T-cell (primary cell): ENCODE measurements around the gene NOLC1. TPM values are rescaled to one million over a fixed set of nuclear protein-coding genes. Genes with fewer than 3 reads are reported as not detected.

ENCODE experiments used
- ATAC-seq, 4 experiments: fragments of 200-7000 bp in 3 of 4; fragments of 150-1000 bp in 1 of 4; cut with Tn5 transposase; replicated peaks in 1 of 4; 1 replicate in 3 of 4; 2 replicates in 1 of 4; pipeline ENCODE4 v1.10.0; 2021; ENCODE audit warnings: moderate library complexity in 3 of 4, mild to moderate bottlenecking in 2 of 4, moderate number of reproducible peaks in 1 of 4
- CTCF ChIA-PET, 2 donors: fragments of 300-600 bp; sonication (Branson Sonifier 250); formaldehyde crosslinking; loops; one replicate each; lab custom pipeline; 2022; ENCODE audit warnings: antibody characterized with exemption in 2 of 2; lab: Charles Lee
- POLR2A ChIA-PET, 2 donors: fragments of 300-600 bp; sonication (Branson Sonifier 250); formaldehyde crosslinking; loops; one replicate each; lab custom pipeline; 2022; ENCODE audit warnings: antibody characterized with exemption in 2 of 2; lab: Charles Lee
- DNase-seq, 35 experiments: peaks; one replicate each; pipeline versions ENCODE4 v3.0.0 to v3.0.0-alpha.2; 2013 to 2023
- H3K27ac ChIP-seq: one replicate; pipeline ENCODE4 v1.5.1; 2013; ENCODE audit warnings: low read length
- H3K27me3 ChIP-seq, 2 experiments: replicated peaks in 1 of 2; 1 replicate in 1 of 2; 2 replicates in 1 of 2; pipeline versions ENCODE4 v1.6.1 to v1.7.0; 2013; ENCODE audit warnings: low read length in 1 of 2, mixed read lengths in 1 of 2; ENCODE audit not compliant: control insufficient read depth in 2 of 2, insufficient read depth in 2 of 2; ENCODE audit errors: extremely low read depth in 1 of 2
- H3K36me3 ChIP-seq, 2 donors: 1 replicate in 1 of 2; 2 replicates in 1 of 2; pipeline versions ENCODE4 v1.6.1 to v1.7.0; 2013; ENCODE audit warnings: low read length in 1 of 2; ENCODE audit not compliant: control insufficient read depth in 2 of 2, insufficient read depth in 1 of 2; ENCODE audit errors: extremely low read depth in 1 of 2
- H3K4me1 ChIP-seq, 2 experiments: 1 replicate in 1 of 2; 2 replicates in 1 of 2; pipeline versions ENCODE4 v1.6.1 to v1.7.0; 2013; ENCODE audit warnings: low read length in 2 of 2, mixed read lengths in 1 of 2; ENCODE audit not compliant: insufficient read depth in 2 of 2, control insufficient read depth in 1 of 2; ENCODE audit errors: extremely low read depth in 1 of 2
- H3K4me3 ChIP-seq, 2 donors: 1 replicate in 1 of 2; 2 replicates in 1 of 2; pipeline versions ENCODE4 v1.5.1 to v1.7.0; 2013; ENCODE audit warnings: mild to moderate bottlenecking in 2 of 2, low read length in 1 of 2, moderate library complexity in 1 of 2; ENCODE audit not compliant: control insufficient read depth in 1 of 2; ENCODE audit errors: extremely low read depth in 1 of 2
- H3K9me3 ChIP-seq: 2 replicates; pipeline ENCODE4 v1.7.0; 2013
- H3K27ac Mint-ChIP-seq, 2 donors: one replicate each; pipeline ENCODE4 v1.8.0; 2020 to 2021; ENCODE audit warnings: mild to moderate bottlenecking in 2 of 2, mixed read lengths in 2 of 2
- H3K27me3 Mint-ChIP-seq, 2 donors: one replicate each; pipeline ENCODE4 v1.8.0; 2021 to 2022; ENCODE audit warnings: mixed read lengths in 2 of 2
- H3K36me3 Mint-ChIP-seq: one replicate; pipeline ENCODE4 v1.8.0; 2021; ENCODE audit warnings: mixed read lengths
- H3K4me1 Mint-ChIP-seq, 3 donors: one replicate each; pipeline ENCODE4 v1.8.0; 2020 to 2022; ENCODE audit warnings: mixed read lengths in 3 of 3, mild to moderate bottlenecking in 1 of 3
- H3K4me3 Mint-ChIP-seq, 3 donors: one replicate each; pipeline ENCODE4 v1.8.0; 2020 to 2022; ENCODE audit warnings: mild to moderate bottlenecking in 3 of 3, mixed read lengths in 3 of 3, moderate library complexity in 3 of 3
- H3K9me3 Mint-ChIP-seq, 3 donors: one replicate each; pipeline ENCODE4 v1.8.0; 2020 to 2022; ENCODE audit warnings: mixed read lengths in 3 of 3
- WGBS: methylation state at CpG from one replicate; pipeline ENCODE4 v1.1.5; 2013; ENCODE audit warnings: missing lambda C conversion rate; ENCODE audit not compliant: insufficient coverage; 5-methylcytosine and 5-hydroxymethylcytosine counted together
- total RNA-seq, 35 experiments: library from RNA in 6 of 35; stranded (reverse) in 6 of 35; fragments of 120-200 nt in 1 of 35; gene quantifications; one replicate each; pipeline versions ENCODE4 v1.2.1 to v1.2.4 and lab custom pipeline; 2013 to 2026

The NOLC1 gene
- total RNA-seq, 5 donors from 2014 or later (not counting 1 experiment from before 2014, with no cell fraction given) = 40.7 to 69.8 (median 62.4) TPM

DNA sequence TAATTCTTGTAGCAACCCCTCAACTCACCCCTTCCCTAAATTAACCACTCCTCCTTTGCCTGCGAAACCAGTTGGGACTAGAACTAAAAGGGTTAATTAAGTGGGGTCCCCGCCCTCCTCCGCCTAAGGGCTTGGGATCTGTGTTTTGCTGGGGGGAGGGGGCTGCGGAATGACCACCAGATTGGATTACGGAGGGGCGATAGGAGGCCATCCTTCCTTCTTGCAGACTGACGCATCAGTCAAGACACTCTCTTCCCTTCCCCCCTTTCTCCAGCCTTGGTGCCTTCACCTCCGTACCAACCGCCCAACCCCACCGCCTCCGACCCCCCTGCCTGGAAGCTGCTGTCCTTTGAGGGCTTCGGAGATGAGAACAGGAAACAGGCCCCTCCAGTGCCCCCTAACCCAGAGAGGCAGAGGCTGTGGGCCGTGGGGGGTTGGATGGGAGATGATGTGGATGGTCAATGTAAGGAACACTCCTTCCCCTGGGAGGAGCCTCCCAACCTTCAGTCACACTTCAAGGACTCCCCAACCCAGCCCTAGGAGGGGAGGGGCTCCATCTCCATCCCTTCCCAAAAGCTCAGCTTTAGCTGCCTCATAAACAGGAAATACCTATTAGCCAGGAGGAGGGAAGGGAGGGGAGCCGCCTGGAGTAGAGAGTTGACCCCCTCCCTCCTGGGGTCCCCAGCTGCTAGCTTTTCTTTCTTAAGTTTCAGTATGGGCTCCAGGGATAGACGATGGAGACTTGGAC, 31.0 kb upstream of the NOLC1 start:
- no peaks in the 10 kb centered on the region for H3K9me3 ChIP-seq
- ChIA-PET CTCF (interaction anchor here in 1 of 2 donors (1.9 kb wide), 1 partner anchor 11 kb away, joined by 9 read pairs; the partner anchor contains the start of gene PPRC1), POLR2A (no interaction called here)
- Mint-ChIP-seq H3K27me3 (no peaks in the 10 kb centered on the region), H3K4me3 (peak overlapping the region; percentile 84 to 87 (median 87)), H3K4me1 (peaks cover 45 to 53% (median 49%) of the 10 kb centered on the region in 3 donors), H3K9me3 (no peaks in the 10 kb centered on the region), H3K27ac (peak overlapping the region; percentile 95), H3K36me3 (no peaks in the 10 kb centered on the region)
- H3K27me3 ChIP-seq = no peaks in the 10 kb centered on the region
- H3K4me3 ChIP-seq = peak overlapping the region; percentile 73 to 94
- H3K4me1 ChIP-seq = peaks cover 25 to 48% of the 10 kb centered on the region in 2 experiments
- no peaks in the 10 kb centered on the region for H3K36me3 ChIP-seq
- DNase-seq (peak in 8 of 35 experiments; percentile 17 to 46 (median 29)), ATAC-seq (no peak)
- WGBS = no CpG with 5 or more reads among the region's 15 CpGs
- H3K27ac ChIP-seq = peak overlapping the region; percentile 91

DNA sequence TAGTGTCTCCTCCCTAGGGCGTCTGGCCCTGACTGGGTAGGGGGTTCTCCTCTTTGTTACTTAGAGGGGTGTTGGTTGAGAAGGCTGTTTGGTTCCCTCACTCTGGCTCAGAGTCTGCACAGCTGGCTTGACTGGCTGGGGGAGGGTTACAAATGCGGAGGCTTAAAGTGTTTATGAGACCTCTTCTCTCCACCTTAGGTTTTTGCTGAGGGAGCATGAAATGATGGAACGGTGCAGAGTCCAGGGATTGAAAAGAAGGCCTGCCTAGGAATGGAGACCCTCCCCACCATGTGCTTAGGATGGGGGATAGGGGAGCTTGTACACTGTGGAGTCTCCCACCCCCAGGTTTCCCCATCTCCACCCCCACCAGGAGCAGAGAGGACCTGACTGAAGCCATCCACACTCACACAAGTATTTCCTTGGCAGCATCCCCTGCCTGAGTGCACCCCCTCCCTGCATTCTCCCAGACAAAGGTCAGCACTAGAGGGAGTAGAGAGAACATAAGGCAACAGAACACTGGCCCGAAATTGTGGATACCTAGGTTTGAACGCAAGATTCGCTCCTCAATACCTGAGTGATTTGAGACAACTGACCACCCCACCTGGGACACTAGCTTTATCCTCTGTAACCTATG, 30.3 kb upstream of the NOLC1 start:
- peak overlapping the region; percentile 91 for H3K27ac ChIP-seq
- WGBS = no CpG with 5 or more reads among the region's 6 CpGs
- H3K9me3 ChIP-seq = no peaks in the 10 kb centered on the region
- no peak for ATAC-seq
- no peaks in the 10 kb centered on the region for H3K36me3 ChIP-seq
- POLR2A ChIA-PET = no interaction called here
- H3K4me3 Mint-ChIP-seq = peak overlapping the region; percentile 84 to 87 (median 87)
- H3K4me1 Mint-ChIP-seq = peaks cover 38 to 46% (median 42%) of the 10 kb centered on the region in 3 donors
- no peaks in the 10 kb centered on the region for H3K27me3 Mint-ChIP-seq
- CTCF ChIA-PET = interaction anchor here (0.8 to 1.9 kb wide), 2 partner anchors 10 kb away, joined by 6 to 9 read pairs; partner anchors contain the start of gene PPRC1 (in 1 of the 2)
- peak overlapping the region in 1 of 2 donors; percentile 94 for H3K4me3 ChIP-seq
- no peaks in the 10 kb centered on the region for H3K9me3 Mint-ChIP-seq
- H3K36me3 Mint-ChIP-seq = no peaks in the 10 kb centered on the region
- no peak for DNase-seq
- no peaks in the 10 kb centered on the region for H3K27me3 ChIP-seq
- H3K27ac Mint-ChIP-seq = peak overlapping the region; percentile 95
- peaks cover 19 to 41% of the 10 kb centered on the region in 2 experiments for H3K4me1 ChIP-seq

DNA sequence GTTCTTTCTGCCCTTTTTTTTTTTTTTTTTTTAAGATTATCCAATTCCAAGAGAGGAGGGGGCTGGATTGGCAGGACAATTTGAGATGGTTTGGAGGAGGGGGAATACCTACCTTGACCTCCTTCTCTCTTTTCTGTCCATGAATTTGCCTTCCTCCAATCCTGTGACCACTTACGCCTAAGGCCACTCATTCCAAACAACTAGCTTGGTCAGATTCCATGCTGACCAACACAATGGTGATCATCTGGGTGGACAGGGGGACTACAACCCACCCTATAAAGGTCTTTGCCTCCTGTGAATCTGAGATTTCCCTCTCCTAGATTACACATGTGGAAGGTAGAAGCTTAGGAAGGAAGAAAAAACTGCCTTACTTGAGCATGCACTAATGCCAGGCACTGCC, 29.7 kb upstream of the NOLC1 start:
- H3K9me3 ChIP-seq = no peaks in the 10 kb centered on the region
- H3K27me3 ChIP-seq = no peaks in the 10 kb centered on the region
- Mint-ChIP-seq H3K9me3 (no peaks in the 10 kb centered on the region), H3K27me3 (no peaks in the 10 kb centered on the region), H3K4me1 (peaks cover 33 to 40% (median 36%) of the 10 kb centered on the region in 3 donors), H3K27ac (peak overlapping the region; percentile 28 to 95), H3K36me3 (no peaks in the 10 kb centered on the region), H3K4me3 (no peak overlapping the region)
- H3K4me3 ChIP-seq = no peak overlapping the region
- CTCF ChIA-PET = interaction anchor here (0.8 to 1.9 kb wide), 4 partner anchors 8 to 382 kb away, joined by 3 to 9 read pairs (median 4); partner anchors contain the start of gene PPRC1 (in 1 of the 2)
- no peak for DNase-seq
- no peak for ATAC-seq
- POLR2A ChIA-PET = interaction anchor here in 1 of 2 donors (0.7 kb wide), 1 partner anchor 34 kb away, joined by 4 read pairs; no protein-coding TSS in a partner anchor
- WGBS = no CpG with 5 or more reads among the region's 1 CpG
- H3K27ac ChIP-seq = no peak overlapping the region
- H3K4me1 ChIP-seq = peaks cover 13 to 35% of the 10 kb centered on the region in 2 experiments
- no peaks in the 10 kb centered on the region for H3K36me3 ChIP-seq

- ATAC-seq = no peak
- 100% methylated on average over 2 of the region's 3 CpGs for WGBS
- POLR2A ChIA-PET = interaction anchor here in 1 of 2 donors (0.7 kb wide), 1 partner anchor 35 kb away, joined by 4 read pairs; no protein-coding TSS in a partner anchor
- Mint-ChIP-seq H3K27ac (peak overlapping the region in 1 of 2 donors; percentile 95), H3K4me3 (no peak overlapping the region), H3K27me3 (no peaks in the 10 kb centered on the region), H3K36me3 (no peaks in the 10 kb centered on the region), H3K9me3 (no peaks in the 10 kb centered on the region), H3K4me1 (peaks cover 26 to 32% (median 28%) of the 10 kb centered on the region in 3 donors)
- Histone ChIP-seq H3K27me3 (no peaks in the 10 kb centered on the region), H3K4me1 (peaks cover 7 to 28% of the 10 kb centered on the region in 2 experiments), H3K4me3 (no peak overlapping the region), H3K9me3 (no peaks in the 10 kb centered on the region), H3K27ac (no peak overlapping the region), H3K36me3 (no peaks in the 10 kb centered on the region)
- no peak for DNase-seq
- CTCF ChIA-PET = interaction anchor here in 1 of 2 donors (0.8 to 1.4 kb wide), 2 partner anchors 9 to 381 kb away, joined by 3 read pairs; no protein-coding TSS in a partner anchor
Observed at GRCh38 chr10:102123223-102123622, 29.0 kb upstream of the NOLC1 start.

GRCh38 chr10:102131286-102132170, 20.7 kb upstream of the NOLC1 start:
- H3K27me3 Mint-ChIP-seq = no peaks in the 10 kb centered on the region
- H3K9me3 Mint-ChIP-seq = no peaks in the 10 kb centered on the region
- no CpG with 5 or more reads among the region's 8 CpGs for WGBS
- peaks cover 34 to 40% (median 37%) of the 10 kb centered on the region in 3 donors for H3K4me1 Mint-ChIP-seq
- H3K4me3 Mint-ChIP-seq = no peak overlapping the region
- no peak for DNase-seq
- Histone ChIP-seq H3K9me3 (no peaks in the 10 kb centered on the region), H3K4me3 (no peak overlapping the region), H3K4me1 (peaks cover 9 to 30% of the 10 kb centered on the region in 2 experiments), H3K36me3 (no peaks in the 10 kb centered on the region), H3K27ac (no peak overlapping the region), H3K27me3 (no peaks in the 10 kb centered on the region)
- CTCF ChIA-PET = interaction anchor here (0.6 to 2.1 kb wide), 12 partner anchors 10 to 373 kb away, joined by 3 to 9 read pairs (median 5); partner anchors contain the start of gene NOLC1 (in 1 of the 2)
- POLR2A ChIA-PET = interaction anchor here (0.6 to 0.9 kb wide), 2 partner anchors 18 to 313 kb away, joined by 3 read pairs; partner anchors contain the start of gene OGA (in 1 of the 2)
- H3K27ac Mint-ChIP-seq = peak overlapping the region; percentile 88 to 93
- H3K36me3 Mint-ChIP-seq = no peaks in the 10 kb centered on the region
- ATAC-seq = no peak
